Calu3 (cell line): Measurements from ENCODE around the gene CALHM2. TPM values are rescaled to one million over a fixed set of nuclear protein-coding genes. Genes with fewer than 3 reads are reported as not detected.

ENCODE experiments used
- BruUV-seq: library from RNA; stranded (reverse); fragments of 400-500 nt; replicated peaks from 2 replicates; lab custom pipeline; 2021; lab: Mats Ljungman, UMichigan
- CTCF ChIA-PET: fragments of 300-600 bp; sonication (Branson Sonifier 250); formaldehyde crosslinking; loops from one replicate; lab custom pipeline; 2022; ENCODE audit warnings: antibody characterized with exemption; lab: Charles Lee
- DNase-seq: peaks from one replicate; pipeline ENCODE4 v3.0.0; 2022
- H3K27ac Mint-ChIP-seq: one replicate; pipeline ENCODE4 v1.8.0; 2022; ENCODE audit warnings: mixed read lengths; ENCODE audit not compliant: unreplicated experiment
- H3K27me3 Mint-ChIP-seq: one replicate; pipeline ENCODE4 v1.8.0; 2022; ENCODE audit warnings: mixed read lengths; ENCODE audit not compliant: unreplicated experiment
- H3K36me3 Mint-ChIP-seq: one replicate; pipeline ENCODE4 v1.8.0; 2022; ENCODE audit warnings: mild to moderate bottlenecking, moderate library complexity, mixed read lengths; ENCODE audit not compliant: insufficient read depth, unreplicated experiment
- H3K4me1 Mint-ChIP-seq: one replicate; pipeline ENCODE4 v1.8.0; 2022; ENCODE audit warnings: mild to moderate bottlenecking, low read depth, mixed read lengths; ENCODE audit not compliant: unreplicated experiment
- H3K4me3 Mint-ChIP-seq: one replicate; pipeline ENCODE4 v1.8.0; 2022; ENCODE audit warnings: mild to moderate bottlenecking, low read depth, moderate library complexity, mixed read lengths; ENCODE audit not compliant: unreplicated experiment
- H3K9me3 Mint-ChIP-seq: one replicate; pipeline ENCODE4 v1.8.0; 2022; ENCODE audit warnings: low read depth, mixed read lengths; ENCODE audit not compliant: unreplicated experiment
- intact Hi-C: fragments of 100-400 bp; cut with micrococcal nuclease; formaldehyde crosslinking; loops from one replicate; pipeline ENCODE4 v1.10.0; 2022; ENCODE audit not compliant: unreplicated experiment
- total RNA-seq: library from RNA; stranded (reverse); gene quantifications from 2 replicates; pipeline ENCODE4 v1.2.3, GENCODE V29; 2022
- TF ChIP-seq, protein P1 (sequence below): fragments of 200-600 bp; IDR thresholded peaks from one replicate; pipeline ENCODE4 v1.8.0; 2022; ENCODE audit warnings: antibody characterized with exemption; ENCODE audit not compliant: unreplicated experiment

Gene CALHM2
- total RNA-seq, 1 experiment from 2014 or later = 0.45 TPM

DNA sequence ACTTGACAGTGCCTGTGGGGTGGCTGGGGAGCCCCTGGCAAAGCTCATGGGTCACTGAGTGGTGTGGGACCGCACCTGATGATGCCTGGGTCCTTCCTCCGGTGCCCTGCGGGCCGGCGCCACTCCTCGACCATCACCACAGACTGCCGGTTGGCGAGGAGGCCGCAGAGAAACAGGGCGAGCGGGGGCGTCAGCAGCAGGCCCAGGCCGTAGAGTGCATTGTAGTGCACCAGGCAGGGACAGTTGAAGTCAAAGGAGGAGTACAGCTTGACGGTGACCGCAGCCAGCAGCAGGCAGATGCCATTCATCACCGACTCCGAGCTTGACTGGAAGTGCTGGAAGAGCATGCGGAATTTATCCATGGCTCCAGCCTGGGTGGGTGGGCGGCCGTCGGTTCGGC, 26.5 kb upstream of the CALHM2 start:
- CTCF ChIA-PET = no interaction called here
- intact Hi-C loops = no loop called here
- Mint-ChIP-seq H3K27me3 (no peaks in the 10 kb centered on the region), H3K27ac (no peak overlapping the region), H3K9me3 (no peaks in the 10 kb centered on the region), H3K36me3 (no peaks in the 10 kb centered on the region), H3K4me1 (peaks cover 10% of the 10 kb centered on the region), H3K4me3 (no peak overlapping the region)
- TF ChIP-seq, protein P1, sequence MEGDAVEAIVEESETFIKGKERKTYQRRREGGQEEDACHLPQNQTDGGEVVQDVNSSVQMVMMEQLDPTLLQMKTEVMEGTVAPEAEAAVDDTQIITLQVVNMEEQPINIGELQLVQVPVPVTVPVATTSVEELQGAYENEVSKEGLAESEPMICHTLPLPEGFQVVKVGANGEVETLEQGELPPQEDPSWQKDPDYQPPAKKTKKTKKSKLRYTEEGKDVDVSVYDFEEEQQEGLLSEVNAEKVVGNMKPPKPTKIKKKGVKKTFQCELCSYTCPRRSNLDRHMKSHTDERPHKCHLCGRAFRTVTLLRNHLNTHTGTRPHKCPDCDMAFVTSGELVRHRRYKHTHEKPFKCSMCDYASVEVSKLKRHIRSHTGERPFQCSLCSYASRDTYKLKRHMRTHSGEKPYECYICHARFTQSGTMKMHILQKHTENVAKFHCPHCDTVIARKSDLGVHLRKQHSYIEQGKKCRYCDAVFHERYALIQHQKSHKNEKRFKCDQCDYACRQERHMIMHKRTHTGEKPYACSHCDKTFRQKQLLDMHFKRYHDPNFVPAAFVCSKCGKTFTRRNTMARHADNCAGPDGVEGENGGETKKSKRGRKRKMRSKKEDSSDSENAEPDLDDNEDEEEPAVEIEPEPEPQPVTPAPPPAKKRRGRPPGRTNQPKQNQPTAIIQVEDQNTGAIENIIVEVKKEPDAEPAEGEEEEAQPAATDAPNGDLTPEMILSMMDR = no peak
- no TSS peak for BruUV-seq
- no peak for DNase-seq

DNA sequence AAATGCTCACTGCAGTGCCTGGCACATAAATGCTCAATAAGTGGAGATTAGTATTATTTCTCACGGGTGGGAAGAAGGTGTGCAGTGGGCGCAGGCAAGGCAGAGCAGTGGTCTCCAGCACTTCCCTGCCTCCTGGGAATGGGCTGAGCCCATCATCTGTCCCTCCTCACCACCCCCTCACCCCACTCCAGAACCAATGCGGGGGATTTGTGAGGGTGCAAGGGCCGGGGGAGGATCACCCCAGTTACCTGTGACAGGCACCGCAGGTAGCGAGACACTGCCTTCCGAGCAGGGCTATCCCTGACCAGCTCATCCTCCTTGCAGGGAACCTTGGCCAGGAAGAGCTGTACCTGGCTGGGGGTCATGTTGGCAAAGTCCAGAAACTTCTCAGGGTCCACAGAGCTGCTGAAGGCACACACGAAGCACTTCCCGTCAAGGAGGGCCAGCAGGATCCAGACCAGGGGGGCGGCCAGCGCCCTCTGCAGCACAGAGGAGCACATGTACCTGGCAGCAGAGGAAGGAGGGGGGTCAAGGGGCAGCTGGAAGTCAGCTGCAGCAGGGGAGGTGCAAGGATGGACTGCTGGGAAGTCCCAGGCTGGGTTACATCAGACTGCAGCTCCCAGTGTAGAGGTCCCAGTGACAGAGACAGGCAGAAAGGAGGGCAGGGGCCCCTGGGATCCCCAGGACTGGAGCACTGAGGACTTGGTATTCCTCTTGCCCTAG, 24.0 kb upstream of the CALHM2 start:
- TF ChIP-seq, protein P1 = no peak
- H3K27me3 Mint-ChIP-seq = no peaks in the 10 kb centered on the region
- H3K4me3 Mint-ChIP-seq = no peak overlapping the region
- H3K27ac Mint-ChIP-seq = no peak overlapping the region
- no peaks in the 10 kb centered on the region for H3K36me3 Mint-ChIP-seq
- peaks cover 10% of the 10 kb centered on the region for H3K4me1 Mint-ChIP-seq
- intact Hi-C loops = no loop called here
- no peaks in the 10 kb centered on the region for H3K9me3 Mint-ChIP-seq
- CTCF ChIA-PET = no interaction called here
- no peak for DNase-seq
- no TSS peak for BruUV-seq

DNA sequence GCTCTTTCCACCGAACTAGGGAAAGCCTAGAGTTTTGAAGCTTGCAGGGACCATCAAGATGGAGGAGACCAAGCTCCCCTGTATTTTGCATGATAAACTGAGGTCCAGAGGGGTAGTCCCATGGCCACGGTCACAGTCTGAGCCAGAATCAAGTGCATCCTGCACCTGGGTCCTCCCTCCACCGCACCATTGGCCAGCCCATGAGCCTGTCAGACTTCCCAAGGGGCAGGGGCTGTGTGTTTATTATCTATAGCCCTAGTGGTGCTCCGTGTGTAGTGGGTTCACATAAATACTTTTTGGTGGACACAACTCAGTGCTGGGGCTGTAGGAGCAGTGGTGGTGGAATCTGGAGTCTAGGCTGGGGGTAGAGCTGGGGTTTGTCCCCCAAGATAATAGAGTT, 23.3 kb upstream of the CALHM2 start:
- Mint-ChIP-seq H3K9me3 (no peaks in the 10 kb centered on the region), H3K36me3 (no peaks in the 10 kb centered on the region), H3K27ac (no peak overlapping the region), H3K27me3 (peaks cover 6% of the 10 kb centered on the region), H3K4me3 (no peak overlapping the region), H3K4me1 (peaks cover 10% of the 10 kb centered on the region)
- intact Hi-C loops = no loop called here
- CTCF ChIA-PET = no interaction called here
- TF ChIP-seq, protein P1 = no peak
- BruUV-seq = no TSS peak
- no peak for DNase-seq

GRCh38 chr10:103474077-103474476, 21.9 kb upstream of the CALHM2 start:
- H3K4me1 Mint-ChIP-seq = peaks cover 2% of the 10 kb centered on the region
- no peak overlapping the region for H3K4me3 Mint-ChIP-seq
- H3K36me3 Mint-ChIP-seq = no peaks in the 10 kb centered on the region
- TF ChIP-seq, protein P1 = no peak
- CTCF ChIA-PET = no interaction called here
- no peaks in the 10 kb centered on the region for H3K9me3 Mint-ChIP-seq
- DNase-seq = no peak
- intact Hi-C loops = no loop called here
- no TSS peak for BruUV-seq
- H3K27ac Mint-ChIP-seq = no peak overlapping the region
- peaks cover 20% of the 10 kb centered on the region for H3K27me3 Mint-ChIP-seq
